Adrenal gland (tissue), 12 donors: ENCODE results near the gene TCEANC. TPM values are rescaled to one million over a fixed set of nuclear protein-coding genes. Genes with fewer than 3 reads are reported as not detected.

Experiments used
- DNase-seq, 7 donors: peaks; one replicate each; pipeline ENCODE4 v3.0.0-alpha.2; 2019 to 2020
- H3K27ac ChIP-seq, 5 donors: fragments of 200-600 bp; sonication (generic) in 4 of 5; 1 replicate in 3 of 5; 2 replicates in 2 of 5; pipeline versions ENCODE4 v1.5.1 to v1.8.0; 2016 to 2020; ENCODE audit warnings: mild to moderate bottlenecking in 1 of 5
- H3K27me3 ChIP-seq: fragments of 200-600 bp; 2 replicates; pipeline ENCODE4 v1.8.0; 2021
- H3K36me3 ChIP-seq, 2 donors: fragments of 200-600 bp; replicated peaks in 1 of 2; 1 replicate in 1 of 2; 2 replicates in 1 of 2; pipeline versions ENCODE4 v1.5.1 to v1.8.0; 2018 to 2022
- H3K4me1 ChIP-seq, 2 donors: fragments of 200-600 bp; replicated peaks in 1 of 2; 1 replicate in 1 of 2; 2 replicates in 1 of 2; pipeline versions ENCODE4 v1.5.1 to v1.8.0; 2018 to 2021
- H3K4me3 ChIP-seq, 4 donors: fragments of 200-600 bp; sonication (generic) in 3 of 4; one replicate each; pipeline ENCODE4 v1.5.1; 2016 to 2018
- H3K9me3 ChIP-seq, 3 donors: fragments of 200-600 bp; sonication (generic) in 1 of 3; replicated peaks in 1 of 3; 1 replicate in 2 of 3; 2 replicates in 1 of 3; pipeline versions ENCODE4 v1.5.1 to v1.8.0; 2016 to 2021
- CTCF ChIP-seq, 6 experiments: fragments of 450-650 bp in 4 of 6; fragments of 200-600 bp in 2 of 6; sonication (generic) in 1 of 6; IDR thresholded peaks; 1 replicate in 5 of 6; 2 replicates in 1 of 6; pipeline versions ENCODE4 v1.5.1 to v1.8.0; 2016 to 2021; ENCODE audit warnings: antibody characterized with exemption in 6 of 6, mild to moderate bottlenecking in 2 of 6, moderate library complexity in 1 of 6
- POLR2A ChIP-seq, 2 donors: fragments of 450-650 bp; IDR thresholded peaks; one replicate each; pipeline ENCODE4 v1.6.1; 2017; ENCODE audit warnings: antibody characterized with exemption in 2 of 2, mild to moderate bottlenecking in 2 of 2, moderate library complexity in 1 of 2
- WGBS, 4 donors: extraction: QIAGEN DNeasy Blood & Tissue Kit in 2 of 4; methylation state at CpG; one replicate each; pipeline versions ENCODE4 v1.1.5 to v1.1.7; 2013 to 2017; 5-methylcytosine and 5-hydroxymethylcytosine counted together
- intact Hi-C, 2 donors: fragments of 100-400 bp; cut with DNase I; formaldehyde crosslinking; loops; one replicate each; pipeline versions ENCODE4 v1.14.1 to v1.15.0; 2022 to 2023
- polyA plus RNA-seq, 3 donors: library from polyadenylated mRNA; stranded (reverse); fragments of 200-250 nt in 2 of 3; fragments of 350-450 nt in 1 of 3; fragmentation: Illumina TruSeq in 1 of 3; extraction: RNeasy Lipid Tissue Mini Kit (QIAGEN cat#74804) in 1 of 3; gene quantifications; one replicate each; pipeline ENCODE4 v1.2.3, GENCODE V29; 2013 to 2014
- total RNA-seq, 9 donors: library from RNA; depleted of rRNA in 4 of 9; stranded (reverse); fragments of >200 nt in 4 of 9; fragments of 120-200 nt in 1 of 9; fragmentation: NEBNext Ultra II Directional in 1 of 9; extraction: Animal tissue kit (Norgen Biotek cat#: 25700) in 1 of 9; gene quantifications; one replicate each; pipeline versions ENCODE4 v1.1.0 to v1.2.4, GENCODE V29; 2013 to 2023
- donor health status: healthy with polysubstance abuse.
- donor health status: Bipolar disorder and iron deficiency.
- donor health status: DM: yes; HTN: yes; CAD: no.
- donor health status: DM: no; HTN: no; CAD: no.
- donor health status: DM: no; HTN: no; CAD: no.
- donor health status: DM: yes; HTN: yes; CAD: no.

TCEANC gene
- total and polyA plus RNA-seq, 12 donors, result 2.0 to 24.8 (median 4.4) TPM

GRCh38 chrX:13689741-13690211, 36.8 kb downstream of the TCEANC start:
- no peaks in the 10 kb centered on the region for H3K36me3 ChIP-seq
- no peaks in the 10 kb centered on the region for H3K27me3 ChIP-seq
- peaks cover 12 to 45% of the 10 kb centered on the region in 2 donors for H3K4me1 ChIP-seq
- DNase-seq, result peak in 4 of 7 donors; percentile 24 to 45 (median 44)
- TF ChIP-seq POLR2A (IDR thresholded peaks at IDR 0.05), result peak in 1 of 2 donors; percentile 30
- no peak for TF ChIP-seq CTCF (IDR thresholded peaks at IDR 0.05)
- peak overlapping the region; percentile 15 to 84 (median 44) for H3K4me3 ChIP-seq
- peak overlapping the region; percentile 79 to 97 (median 95) for H3K27ac ChIP-seq
- 1 to 6% (median 3%) methylated on average over 11 to 16 of the region's 16 CpGs for WGBS, 4 donors
- no peaks in the 10 kb centered on the region for H3K9me3 ChIP-seq
- intact Hi-C loops, result no loop called here

DNA sequence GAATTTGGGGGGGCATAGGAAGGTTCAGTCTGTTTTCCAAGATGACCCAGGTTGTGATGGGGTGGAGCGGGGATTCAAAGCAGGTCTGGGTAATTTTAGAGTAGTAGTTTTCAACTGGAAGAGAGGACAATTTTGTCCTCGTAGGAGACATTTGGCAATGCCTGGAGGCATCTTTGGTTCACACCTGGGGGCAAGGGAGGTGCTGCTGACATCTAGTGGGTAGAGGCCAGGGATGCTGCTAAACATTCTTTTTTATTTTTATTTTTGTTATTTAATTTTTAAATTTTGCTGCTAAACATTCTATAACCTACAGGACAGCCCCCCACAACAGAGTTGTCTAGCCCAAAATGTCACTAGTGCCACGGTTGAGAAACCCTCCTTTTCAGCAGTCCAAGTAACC, 37.9 kb downstream of the TCEANC start:
- TF ChIP-seq POLR2A (IDR thresholded peaks at IDR 0.05) (no peak), CTCF (IDR thresholded peaks at IDR 0.05) (peak in 1 of 6 experiments; percentile 9)
- no peak for DNase-seq
- Histone ChIP-seq H3K9me3 (no peaks in the 10 kb centered on the region), H3K36me3 (no peaks in the 10 kb centered on the region), H3K4me1 (peaks cover 12 to 52% of the 10 kb centered on the region in 2 donors), H3K27me3 (no peaks in the 10 kb centered on the region), H3K27ac (peak overlapping the region in 4 of 5 donors; percentile 87 to 97 (median 96)), H3K4me3 (peak overlapping the region in 2 of 4 donors; percentile 65 to 84)
- intact Hi-C loops, result no loop called here
- WGBS, 4 donors, result 37 to 58% (median 48%) methylated on average over 3 of the region's 3 CpGs

GRCh38 chrX:13691841-13692371, 39.0 kb downstream of the TCEANC start:
- Histone ChIP-seq H3K36me3 (no peaks in the 10 kb centered on the region), H3K4me1 (peaks cover 12 to 52% of the 10 kb centered on the region in 2 donors), H3K9me3 (no peaks in the 10 kb centered on the region), H3K27me3 (no peaks in the 10 kb centered on the region), H3K4me3 (peak overlapping the region in 2 of 4 donors; percentile 1 to 27), H3K27ac (peak overlapping the region in 4 of 5 donors; percentile 39 to 97 (median 76))
- peak in 6 of 7 donors; percentile 51 to 72 (median 58) for DNase-seq
- intact Hi-C loops, result no loop called here
- 42 to 61% (median 50%) methylated on average over 7 of the region's 7 CpGs for WGBS, 4 donors
- TF ChIP-seq POLR2A (IDR thresholded peaks at IDR 0.05) (peak in 1 of 2 donors; percentile 39), CTCF (IDR thresholded peaks at IDR 0.05) (no peak)

DNA sequence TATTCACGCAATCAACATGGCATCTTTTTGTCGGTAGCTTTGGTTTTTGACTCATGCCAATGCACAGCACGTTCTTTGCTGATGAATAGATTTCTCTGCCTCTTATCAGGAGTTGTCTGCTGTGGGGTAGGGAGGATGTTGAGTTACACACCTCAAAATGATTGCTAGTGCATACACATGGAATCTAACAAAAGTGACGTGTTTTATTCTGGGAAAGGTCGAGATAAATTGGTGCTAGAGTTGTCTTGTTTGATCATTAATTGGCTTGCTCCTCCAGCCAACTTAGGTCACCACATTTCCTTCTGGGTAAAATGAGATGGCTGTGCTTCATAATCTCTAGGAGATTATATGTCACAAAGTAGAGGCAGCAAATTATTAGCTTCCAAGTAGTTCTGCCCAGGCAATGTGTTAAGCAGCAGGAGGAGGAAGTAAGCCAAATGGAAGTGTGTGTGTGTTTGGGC, 39.9 kb downstream of the TCEANC start:
- Histone ChIP-seq H3K9me3 (no peaks in the 10 kb centered on the region), H3K36me3 (no peaks in the 10 kb centered on the region), H3K27me3 (no peaks in the 10 kb centered on the region), H3K4me3 (peak overlapping the region in 1 of 4 donors; percentile 27), H3K4me1 (peaks cover 12 to 52% of the 10 kb centered on the region in 2 donors), H3K27ac (peak overlapping the region in 3 of 5 donors; percentile 36 to 97 (median 65))
- intact Hi-C loops, result no loop called here
- no peak for TF ChIP-seq CTCF (IDR thresholded peaks at IDR 0.05)
- no peak for TF ChIP-seq POLR2A (IDR thresholded peaks at IDR 0.05)
- WGBS, 4 donors, result 44 to 61% (median 50%) methylated on average over 5 of the region's 5 CpGs
- no peak for DNase-seq
